T-helper 1 cell treated with Interleukin-12 subunit alpha and Interleukin-12 subunit beta and Interleukin-4 antibody, amounts not matched to agents 30 μg/mL and 1 μg/mL, for 36 hours (primary cell): ENCODE results near the gene CRYBA1.
"Not testable (repeated sequence)": the region's sequence is repeated elsewhere in the genome, so short reads cannot be mapped to it uniquely, and the experiment has no call there.

Source experiments
- H3K27ac Mint-ChIP-seq: one replicate; pipeline ENCODE4 v1.8.0; 2021; ENCODE audit warnings: mild to moderate bottlenecking, mixed read lengths
- H3K27me3 Mint-ChIP-seq: one replicate; pipeline ENCODE4 v1.8.0; 2021; ENCODE audit warnings: low read depth, mixed read lengths
- H3K36me3 Mint-ChIP-seq: one replicate; pipeline ENCODE4 v1.8.0; 2021; ENCODE audit warnings: low read depth, mixed read lengths
- H3K4me1 Mint-ChIP-seq: one replicate; pipeline ENCODE4 v1.8.0; 2021; ENCODE audit warnings: low read depth, mixed read lengths
- H3K4me3 Mint-ChIP-seq: one replicate; pipeline ENCODE4 v1.8.0; 2021; ENCODE audit warnings: mild to moderate bottlenecking, moderate library complexity, mixed read lengths
- H3K9me3 Mint-ChIP-seq: one replicate; pipeline ENCODE4 v1.8.0; 2021; ENCODE audit warnings: mixed read lengths

CRYBA1 gene

DNA sequence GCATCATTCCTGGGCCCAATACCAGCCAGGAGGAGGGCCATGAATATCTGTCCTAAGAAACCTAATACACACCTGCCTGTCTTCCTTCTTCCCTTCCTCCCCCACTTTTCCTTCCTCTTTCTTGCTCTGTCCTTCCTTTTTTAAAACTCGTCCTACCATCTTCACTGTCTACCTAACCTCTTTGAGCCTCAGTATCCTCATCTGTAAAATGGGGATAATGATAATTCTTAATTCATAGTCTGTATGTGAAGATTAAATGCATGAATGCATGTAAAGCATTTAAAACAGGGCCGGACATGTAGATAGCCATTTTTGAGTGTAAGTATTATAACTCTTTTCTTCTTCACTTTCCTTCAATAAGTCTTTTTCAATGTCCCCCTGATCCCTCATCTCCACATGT is 560 bp downstream of the CRYBA1 start:
- Mint-ChIP-seq H3K27me3 (no peaks in the 10 kb centered on the region), H3K4me1 (no peaks in the 10 kb centered on the region), H3K9me3 (no peaks in the 10 kb centered on the region), H3K4me3 (no peak overlapping the region), H3K27ac (no peak overlapping the region), H3K36me3 (peaks cover 3% of the 10 kb centered on the region)

GRCh38 chr17:29248845-29249244 is 2.2 kb downstream of the CRYBA1 start:
- Mint-ChIP-seq H3K4me1 (no peaks in the 10 kb centered on the region), H3K27ac (no peak overlapping the region), H3K27me3 (no peaks in the 10 kb centered on the region), H3K36me3 (peaks cover 3% of the 10 kb centered on the region), H3K4me3 (no peak overlapping the region), H3K9me3 (no peaks in the 10 kb centered on the region)

GRCh38 chr17:29250666-29251065 is 4.0 kb downstream of the CRYBA1 start:
- no peaks in the 10 kb centered on the region for H3K27me3 Mint-ChIP-seq

DNA sequence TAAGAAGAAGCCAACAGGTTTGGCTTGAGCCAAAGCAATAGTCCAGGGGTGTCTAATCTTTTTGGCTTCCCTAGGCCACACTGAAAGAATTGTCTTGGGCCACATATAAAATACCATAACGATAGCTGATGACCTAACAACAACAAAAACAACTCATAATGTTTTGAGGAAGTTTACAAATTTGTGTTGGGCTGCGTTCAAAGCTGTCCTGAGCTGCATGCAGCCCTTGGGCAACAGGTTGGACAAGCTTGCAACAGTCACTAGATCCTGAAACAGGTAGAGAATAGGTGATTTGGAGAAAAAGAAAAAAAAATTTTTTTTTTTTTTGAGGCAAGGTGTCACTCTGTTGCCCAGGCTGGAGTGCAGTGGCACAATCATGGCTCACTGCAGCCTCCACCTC is 4.5 kb downstream of the CRYBA1 start:
- H3K4me1 Mint-ChIP-seq, result peaks cover 2% of the 10 kb centered on the region
- H3K36me3 Mint-ChIP-seq, result peaks cover 3% of the 10 kb centered on the region
- H3K9me3 Mint-ChIP-seq, result no peaks in the 10 kb centered on the region
- no peak overlapping the region for H3K4me3 Mint-ChIP-seq
- no peak overlapping the region for H3K27ac Mint-ChIP-seq
- H3K27me3 Mint-ChIP-seq, result no peaks in the 10 kb centered on the region

More at GRCh38 chr17:29250666-29251065, 4.0 kb downstream of the CRYBA1 start:
- Mint-ChIP-seq H3K36me3 (peaks cover 3% of the 10 kb centered on the region), H3K4me1 (no peaks in the 10 kb centered on the region), H3K4me3 (no peak overlapping the region), H3K9me3 (no peaks in the 10 kb centered on the region), H3K27ac (no peak overlapping the region)

- Mint-ChIP-seq H3K4me1 (peaks cover 5% of the 10 kb centered on the region), H3K27ac (no peak overlapping the region), H3K36me3 (peaks cover 6% of the 10 kb centered on the region)
These were observed 5.6 kb downstream of the CRYBA1 start for GRCh38 chr17:29252101-29252791.

DNA sequence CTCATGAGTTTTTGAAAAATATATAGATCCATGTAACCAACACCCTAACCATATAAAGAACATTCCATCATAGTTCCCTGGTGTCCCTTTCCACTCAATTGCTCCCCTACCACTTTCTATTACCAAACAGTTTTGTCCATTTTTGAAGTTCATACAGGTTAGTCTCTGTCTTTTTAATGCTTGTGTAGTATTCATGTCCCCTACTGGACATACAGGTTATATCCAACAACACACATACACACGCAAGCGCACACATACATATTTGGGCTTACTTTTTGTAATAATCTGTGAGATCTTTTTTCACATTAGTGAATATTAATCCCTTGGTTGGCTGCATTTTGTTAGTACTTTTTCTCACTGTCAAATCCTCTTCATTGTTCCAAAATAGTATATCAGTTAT is 6.4 kb downstream of the CRYBA1 start:
- no peak overlapping the region for H3K27ac Mint-ChIP-seq
- H3K9me3 Mint-ChIP-seq, result no peaks in the 10 kb centered on the region
- H3K27me3 Mint-ChIP-seq, result no peaks in the 10 kb centered on the region
- H3K4me3 Mint-ChIP-seq, result no peak overlapping the region
- peaks cover 12% of the 10 kb centered on the region for H3K36me3 Mint-ChIP-seq
- peaks cover 5% of the 10 kb centered on the region for H3K4me1 Mint-ChIP-seq

More at GRCh38 chr17:29252101-29252791, 5.6 kb downstream of the CRYBA1 start:
- H3K4me3 Mint-ChIP-seq, result no peak overlapping the region
- no peaks in the 10 kb centered on the region for H3K9me3 Mint-ChIP-seq
- H3K27me3 Mint-ChIP-seq, result no peaks in the 10 kb centered on the region

DNA sequence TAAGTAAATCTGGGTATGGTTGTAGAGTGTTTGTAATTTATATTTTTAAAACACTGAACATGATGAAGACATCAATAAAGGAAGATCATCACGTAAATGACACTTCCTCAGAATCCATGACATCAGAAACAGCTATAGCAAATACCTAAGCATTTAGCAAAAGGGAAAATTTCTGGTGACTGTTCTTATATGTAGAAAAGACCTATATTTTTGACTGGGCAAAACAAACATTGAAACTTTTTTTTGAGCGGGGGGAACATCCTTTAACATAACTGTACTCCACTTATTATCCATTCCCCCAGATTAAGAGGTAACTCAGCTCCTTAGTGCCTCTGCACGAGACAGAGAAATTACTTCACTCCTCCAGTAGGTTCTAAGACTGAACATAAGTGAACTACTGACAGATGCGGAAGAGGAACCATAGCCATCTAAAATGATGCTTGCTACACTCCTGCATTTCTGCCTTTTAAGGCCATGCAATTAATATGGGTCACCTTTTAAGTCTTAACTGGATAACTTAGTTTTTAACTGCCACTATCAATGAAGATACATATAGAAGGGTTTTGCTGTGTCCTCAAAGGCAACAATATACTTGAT is 9.4 kb downstream of the CRYBA1 start:
- Mint-ChIP-seq H3K27ac (no peak overlapping the region), H3K4me1 (peaks cover 8% of the 10 kb centered on the region), H3K9me3 (no peaks in the 10 kb centered on the region), H3K4me3 (no peak overlapping the region), H3K27me3 (no peaks in the 10 kb centered on the region), H3K36me3 (peaks cover 21% of the 10 kb centered on the region)

DNA sequence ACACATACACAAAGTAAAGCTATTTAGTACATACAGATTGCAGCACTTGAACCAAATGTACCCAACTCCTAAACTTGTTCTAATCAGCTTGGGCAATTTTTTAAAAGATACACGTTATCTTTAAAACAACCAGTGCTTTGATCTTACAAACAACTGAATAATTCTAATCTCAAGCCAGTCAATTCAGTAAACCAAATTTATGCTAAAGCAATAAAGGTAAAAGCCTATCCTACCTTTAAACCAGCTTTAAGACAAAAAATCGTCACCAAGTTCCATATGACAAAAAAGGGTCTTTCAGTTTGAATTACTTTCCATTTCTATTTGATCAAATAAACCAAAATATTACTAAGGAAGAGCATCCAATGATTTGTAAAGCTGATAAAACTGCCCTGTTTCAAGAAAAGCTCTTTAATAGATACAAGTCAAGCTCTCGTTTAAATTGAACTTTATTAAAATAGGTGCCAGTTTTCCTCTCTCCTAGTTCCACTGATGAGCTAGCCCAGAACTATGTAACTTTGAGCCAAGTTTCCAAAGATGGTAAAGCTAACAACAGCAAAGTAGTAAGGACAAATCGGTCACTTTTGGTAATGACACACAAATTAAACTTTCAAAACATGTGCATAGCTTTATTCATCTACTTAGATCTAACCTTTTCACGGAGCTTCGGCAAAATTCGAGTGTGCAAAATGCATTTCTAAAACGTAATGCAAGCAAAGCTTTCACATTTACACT is 10.2 kb downstream of the CRYBA1 start:
- Mint-ChIP-seq H3K27ac (no peak overlapping the region), H3K4me3 (no peak overlapping the region), H3K27me3 (no peaks in the 10 kb centered on the region), H3K4me1 (peaks cover 13% of the 10 kb centered on the region), H3K9me3 (no peaks in the 10 kb centered on the region), H3K36me3 (peaks cover 29% of the 10 kb centered on the region)

DNA sequence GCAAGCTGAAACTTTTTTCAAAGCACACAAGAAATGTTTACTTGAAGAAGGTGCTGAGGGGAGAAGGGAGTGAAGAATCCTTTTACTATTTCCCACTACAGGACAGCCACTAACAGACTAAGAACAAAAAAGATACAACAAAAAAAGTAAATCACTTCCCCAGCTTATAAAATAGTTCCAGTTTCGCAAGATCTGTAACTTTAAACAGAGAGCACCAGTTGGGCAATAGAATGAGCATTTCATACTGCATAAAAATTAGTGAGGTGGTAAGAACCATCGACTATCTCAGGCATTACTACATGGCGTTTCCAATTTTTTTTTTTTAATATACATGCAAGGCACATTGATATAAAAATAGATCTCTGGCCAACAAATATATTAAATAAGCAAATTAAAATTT is 11.1 kb downstream of the CRYBA1 start:
- H3K9me3 Mint-ChIP-seq, result no peaks in the 10 kb centered on the region
- peaks cover 14% of the 10 kb centered on the region for H3K4me1 Mint-ChIP-seq
- peaks cover 32% of the 10 kb centered on the region for H3K36me3 Mint-ChIP-seq
- no peak overlapping the region for H3K27ac Mint-ChIP-seq
- H3K4me3 Mint-ChIP-seq, result no peak overlapping the region
- no peaks in the 10 kb centered on the region for H3K27me3 Mint-ChIP-seq

GRCh38 chr17:29263916-29264315 is 17.3 kb downstream of the CRYBA1 start:
- Mint-ChIP-seq H3K27me3 (no peaks in the 10 kb centered on the region), H3K9me3 (no peaks in the 10 kb centered on the region), H3K4me3 (no peak overlapping the region), H3K27ac (peak overlapping the region; percentile 31), H3K4me1 (peaks cover 14% of the 10 kb centered on the region), H3K36me3 (peaks cover 42% of the 10 kb centered on the region)

- Mint-ChIP-seq H3K4me1 (peaks cover 27% of the 10 kb centered on the region), H3K36me3 (peaks cover 36% of the 10 kb centered on the region)
- H3K9me3 Mint-ChIP-seq, H3K27ac Mint-ChIP-seq, H3K27me3 Mint-ChIP-seq, H3K4me3 Mint-ChIP-seq: not testable (repeated sequence)
These were observed 25.3 kb downstream of the CRYBA1 start for GRCh38 chr17:29271980-29272379.

DNA sequence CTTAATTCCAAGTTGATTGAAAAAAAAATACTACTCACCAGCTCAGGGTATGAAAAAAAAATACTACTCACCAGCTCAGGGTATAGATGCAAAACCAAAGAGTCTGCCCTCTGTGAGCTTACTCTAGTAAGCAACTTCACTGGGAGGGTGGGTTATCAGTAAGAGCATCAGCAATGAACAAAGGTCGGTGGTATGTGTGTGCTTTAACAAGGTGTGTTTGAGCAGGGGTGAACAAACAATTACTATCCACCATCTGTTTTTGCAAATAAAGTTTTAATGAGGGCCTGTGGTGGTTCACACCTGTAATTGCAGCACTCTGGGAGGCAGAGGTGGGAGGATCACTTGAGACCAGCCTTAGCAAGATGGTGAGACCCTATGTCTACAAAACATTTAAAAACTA is 27.3 kb downstream of the CRYBA1 start:
- Mint-ChIP-seq H3K27me3 (no peaks in the 10 kb centered on the region), H3K4me1 (peaks cover 38% of the 10 kb centered on the region), H3K9me3 (peaks cover 5% of the 10 kb centered on the region), H3K4me3 (no peak overlapping the region), H3K36me3 (peaks cover 53% of the 10 kb centered on the region), H3K27ac (no peak overlapping the region)

DNA sequence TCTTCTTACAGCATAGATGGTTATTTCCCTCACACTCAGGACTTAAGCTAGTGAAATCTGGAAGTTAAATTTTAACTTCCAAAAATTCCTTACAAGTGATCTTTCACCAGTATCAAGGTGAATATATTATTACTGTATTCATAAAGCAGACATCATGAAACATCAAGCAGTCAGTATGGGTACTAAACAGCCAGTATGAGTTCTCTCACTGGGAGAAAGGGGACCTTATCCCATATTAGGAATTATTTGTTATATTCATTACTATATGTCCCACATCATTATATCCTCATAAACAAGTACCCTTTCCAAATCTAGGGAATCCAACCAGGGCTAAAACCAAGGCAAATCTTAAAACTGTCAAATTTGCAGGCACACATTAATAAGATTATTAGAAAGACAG is 32.0 kb downstream of the CRYBA1 start:
- peaks cover 16% of the 10 kb centered on the region for H3K9me3 Mint-ChIP-seq
- H3K4me1 Mint-ChIP-seq, result peaks cover 39% of the 10 kb centered on the region

DNA sequence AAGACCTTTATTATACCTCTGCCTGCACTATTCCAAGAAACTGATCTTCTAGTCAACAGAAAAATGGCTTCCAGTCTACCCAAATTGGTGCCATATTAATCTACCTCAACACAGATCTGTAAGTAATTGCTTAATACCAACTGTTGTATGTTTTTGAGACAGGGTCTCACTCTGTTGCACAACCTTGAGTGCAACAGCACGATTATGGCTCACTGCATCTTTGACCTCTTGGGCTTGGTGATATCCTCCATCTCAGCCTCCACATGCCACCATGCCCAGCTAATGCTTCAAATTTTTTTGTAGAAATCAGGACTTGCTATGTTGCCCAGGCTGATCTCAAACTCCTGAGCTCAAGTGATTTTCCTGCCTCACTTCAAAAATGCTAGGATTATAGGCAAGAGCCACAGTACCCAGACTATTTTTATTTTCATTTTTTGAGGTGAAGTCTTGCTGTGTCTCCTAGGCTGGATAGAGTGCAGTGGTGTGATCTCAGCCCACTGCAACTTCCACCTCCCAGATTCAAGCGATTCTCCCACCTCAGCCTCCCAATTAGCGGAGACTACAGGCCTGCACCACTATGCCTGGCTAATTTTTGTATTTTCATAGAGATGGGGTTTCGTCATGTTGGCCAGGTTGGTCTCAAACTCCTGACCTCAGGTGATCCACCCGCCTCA is 32.9 kb downstream of the CRYBA1 start:
- Mint-ChIP-seq H3K27ac (no peak overlapping the region), H3K4me3 (no peak overlapping the region), H3K4me1 (peaks cover 37% of the 10 kb centered on the region), H3K27me3 (no peaks in the 10 kb centered on the region), H3K9me3 (peaks cover 16% of the 10 kb centered on the region), H3K36me3 (peaks cover 75% of the 10 kb centered on the region)

More for the DNA sequence above, 32.0 kb downstream of the CRYBA1 start:
- Mint-ChIP-seq H3K4me3 (no peak overlapping the region), H3K27me3 (no peaks in the 10 kb centered on the region), H3K27ac (no peak overlapping the region), H3K36me3 (peaks cover 79% of the 10 kb centered on the region)
